ENCODE measurements around the gene ANXA6.

The ANXA6 gene

GRCh38 chr5:151168602-151169344 lies 11.2 kb upstream of the ANXA6 start:
- no peak overlapping the region for H3K4me3 ChIP-seq (ENCODE audit: low read depth in 1 of 2, low read length in 2 of 2)
- peaks cover 0 to 4% of the 10 kb centered on the region in 2 donors for H3K4me1 ChIP-seq (ENCODE audit: control insufficient read depth in 1 of 2, insufficient read depth in 2 of 2, low read length in 2 of 2)
- no peaks in the 10 kb centered on the region for H3K27me3 ChIP-seq (ENCODE audit: control insufficient read depth in 1 of 2, insufficient read depth in 2 of 2, low read length in 2 of 2)
- no peak overlapping the region for H3K27ac ChIP-seq (ENCODE audit: low read depth, low read length)
- no peaks in the 10 kb centered on the region for H3K9me3 ChIP-seq (ENCODE audit: control insufficient read depth in 1 of 2, low read length in 2 of 2)
- no peak overlapping the region for H3K9ac ChIP-seq (ENCODE audit: low read depth in 1 of 2, low read length in 2 of 2)
- no peaks in the 10 kb centered on the region for H3K36me3 ChIP-seq (ENCODE audit: control insufficient read depth in 1 of 2, insufficient read depth in 2 of 2, low read length in 2 of 2)

DNA sequence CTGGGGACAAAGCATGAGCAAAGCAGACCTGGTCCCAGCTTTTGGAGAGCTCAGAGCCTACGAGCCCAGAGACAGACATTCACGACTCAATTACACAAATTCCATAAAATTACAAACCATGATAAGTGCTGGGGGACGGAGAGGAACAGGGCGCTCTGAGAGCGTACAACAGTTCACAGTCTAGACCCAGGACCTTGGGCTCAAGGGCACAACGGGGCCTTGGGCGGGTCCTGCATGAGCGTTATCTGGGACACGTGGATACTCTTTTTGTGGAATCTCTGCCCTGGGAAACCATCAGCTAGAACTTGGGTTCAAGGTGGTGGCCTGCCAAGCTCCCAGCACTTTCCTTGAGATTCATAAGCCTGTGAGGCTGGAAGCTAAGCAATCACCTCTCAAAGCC lies 9.4 kb upstream of the ANXA6 start:
- Histone ChIP-seq H3K27me3 (ENCODE audit: control insufficient read depth in 1 of 2, insufficient read depth in 2 of 2, low read length in 2 of 2) (no peaks in the 10 kb centered on the region), H3K4me3 (ENCODE audit: low read depth in 1 of 2, low read length in 2 of 2) (no peak overlapping the region), H3K27ac (ENCODE audit: low read depth, low read length) (no peak overlapping the region), H3K9ac (ENCODE audit: low read depth in 1 of 2, low read length in 2 of 2) (no peak overlapping the region), H3K4me1 (ENCODE audit: control insufficient read depth in 1 of 2, insufficient read depth in 2 of 2, low read length in 2 of 2) (peaks cover 0 to 4% of the 10 kb centered on the region in 2 donors), H3K9me3 (ENCODE audit: control insufficient read depth in 1 of 2, low read length in 2 of 2) (no peaks in the 10 kb centered on the region), H3K36me3 (ENCODE audit: control insufficient read depth in 1 of 2, insufficient read depth in 2 of 2, low read length in 2 of 2) (no peaks in the 10 kb centered on the region)

DNA sequence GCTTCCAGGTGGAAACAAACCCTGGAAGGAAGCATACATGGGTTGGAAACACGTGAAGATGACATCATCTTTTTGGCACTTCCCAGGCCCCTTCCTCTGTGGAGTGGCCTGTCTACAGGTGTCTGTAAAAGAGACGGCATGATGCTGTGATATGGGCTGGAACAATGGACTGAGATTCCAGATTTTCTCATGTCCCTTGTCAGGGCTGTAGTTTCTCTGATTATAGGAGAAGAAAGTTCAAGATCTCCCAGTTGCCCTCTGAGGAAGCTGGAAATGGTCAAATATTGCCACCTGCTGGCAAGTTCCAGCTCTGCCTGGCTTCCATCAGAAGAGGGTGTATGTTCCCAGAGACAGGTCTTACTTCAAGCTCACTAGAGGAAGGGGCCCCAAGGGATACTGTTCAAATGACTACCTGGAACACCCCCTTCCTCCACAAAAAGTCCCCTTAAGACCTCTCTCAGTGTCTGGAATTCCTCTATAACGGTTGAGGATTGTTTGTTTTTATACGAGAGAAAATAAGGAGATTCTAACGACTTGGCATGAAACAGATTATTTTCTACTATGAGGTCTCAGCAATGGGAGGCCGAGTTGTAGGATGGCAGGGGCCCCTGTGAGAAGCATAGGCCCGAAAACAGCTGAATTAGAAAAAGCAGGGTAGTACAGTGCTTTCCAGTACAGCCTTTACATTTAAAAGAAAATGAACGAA lies 7.3 kb upstream of the ANXA6 start:
- H3K9me3 ChIP-seq (ENCODE audit: control insufficient read depth in 1 of 2, low read length in 2 of 2): no peaks in the 10 kb centered on the region
- no peaks in the 10 kb centered on the region for H3K36me3 ChIP-seq (ENCODE audit: control insufficient read depth in 1 of 2, insufficient read depth in 2 of 2, low read length in 2 of 2)
- no peak overlapping the region for H3K27ac ChIP-seq (ENCODE audit: low read depth, low read length)
- H3K9ac ChIP-seq (ENCODE audit: low read depth in 1 of 2, low read length in 2 of 2): no peak overlapping the region
- H3K4me1 ChIP-seq (ENCODE audit: control insufficient read depth in 1 of 2, insufficient read depth in 2 of 2, low read length in 2 of 2): peaks cover 0 to 4% of the 10 kb centered on the region in 2 donors
- H3K4me3 ChIP-seq (ENCODE audit: low read depth in 1 of 2, low read length in 2 of 2): no peak overlapping the region
- no peaks in the 10 kb centered on the region for H3K27me3 ChIP-seq (ENCODE audit: control insufficient read depth in 1 of 2, insufficient read depth in 2 of 2, low read length in 2 of 2)

DNA sequence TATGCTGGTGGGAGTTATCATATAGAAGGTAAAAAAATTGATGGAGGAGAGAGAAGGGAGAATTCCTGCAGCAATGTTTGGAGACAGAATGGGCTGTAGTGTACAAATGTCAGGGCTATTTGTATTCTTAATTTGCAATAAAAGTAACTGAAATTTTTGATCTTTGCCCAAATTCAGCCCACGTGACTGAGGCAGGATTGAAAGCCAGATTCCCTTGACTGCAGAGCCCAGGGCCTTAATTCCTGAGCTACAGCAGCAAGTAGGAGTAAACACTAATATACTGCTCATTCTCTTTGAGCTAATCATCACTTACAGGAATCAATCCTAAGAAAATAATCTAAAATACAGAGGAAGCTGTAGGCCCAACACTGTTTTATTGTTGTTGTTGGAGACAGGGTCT lies 5.2 kb upstream of the ANXA6 start:
- H3K36me3 ChIP-seq (ENCODE audit: control insufficient read depth in 1 of 2, insufficient read depth in 2 of 2, low read length in 2 of 2): no peaks in the 10 kb centered on the region
- H3K9me3 ChIP-seq (ENCODE audit: control insufficient read depth in 1 of 2, low read length in 2 of 2): no peaks in the 10 kb centered on the region
- no peaks in the 10 kb centered on the region for H3K27me3 ChIP-seq (ENCODE audit: control insufficient read depth in 1 of 2, insufficient read depth in 2 of 2, low read length in 2 of 2)
- no peak overlapping the region for H3K4me3 ChIP-seq (ENCODE audit: low read depth in 1 of 2, low read length in 2 of 2)
- H3K27ac ChIP-seq (ENCODE audit: low read depth, low read length): no peak overlapping the region
- H3K4me1 ChIP-seq (ENCODE audit: control insufficient read depth in 1 of 2, insufficient read depth in 2 of 2, low read length in 2 of 2): peaks cover 6 to 9% of the 10 kb centered on the region in 2 donors
- no peak overlapping the region for H3K9ac ChIP-seq (ENCODE audit: low read depth in 1 of 2, low read length in 2 of 2)

DNA sequence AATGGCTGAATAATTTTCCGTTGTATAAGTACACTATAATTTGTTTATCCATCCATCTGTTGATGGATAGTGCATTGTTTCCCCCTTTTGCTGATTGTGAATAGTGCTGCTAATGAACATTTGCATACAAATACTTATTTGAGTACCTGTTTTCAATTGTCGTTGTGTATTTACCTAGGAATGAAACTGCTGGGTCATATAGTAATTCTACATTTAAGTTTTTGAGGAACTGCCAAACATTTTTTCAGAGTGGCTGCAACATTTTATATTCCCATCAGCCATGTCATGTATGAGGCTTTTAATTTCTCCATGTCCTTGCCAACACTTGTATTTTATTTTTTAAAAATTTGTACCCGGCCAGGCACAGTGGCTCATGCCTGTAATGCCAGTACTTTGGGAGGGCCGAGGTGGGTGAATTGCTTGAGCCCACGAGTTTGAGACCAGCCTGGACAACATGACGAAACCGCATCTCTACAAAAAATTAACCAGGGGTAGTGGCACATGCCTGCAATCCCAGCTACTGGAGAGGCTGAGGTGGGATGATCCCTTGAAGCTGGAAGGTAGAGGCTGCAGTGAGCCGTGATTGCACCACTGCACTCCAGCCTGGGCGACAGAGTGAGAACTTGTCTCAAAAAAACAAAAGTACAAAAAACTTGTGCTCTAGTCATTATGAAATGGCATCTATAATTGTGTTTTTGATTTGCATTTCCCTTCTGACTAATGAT lies 2.2 kb upstream of the ANXA6 start:
- H3K4me1 ChIP-seq (ENCODE audit: control insufficient read depth in 1 of 2, insufficient read depth in 2 of 2, low read length in 2 of 2): peaks cover 25 to 35% of the 10 kb centered on the region in 2 donors
- H3K27ac ChIP-seq (ENCODE audit: low read depth, low read length): no peak overlapping the region

DNA sequence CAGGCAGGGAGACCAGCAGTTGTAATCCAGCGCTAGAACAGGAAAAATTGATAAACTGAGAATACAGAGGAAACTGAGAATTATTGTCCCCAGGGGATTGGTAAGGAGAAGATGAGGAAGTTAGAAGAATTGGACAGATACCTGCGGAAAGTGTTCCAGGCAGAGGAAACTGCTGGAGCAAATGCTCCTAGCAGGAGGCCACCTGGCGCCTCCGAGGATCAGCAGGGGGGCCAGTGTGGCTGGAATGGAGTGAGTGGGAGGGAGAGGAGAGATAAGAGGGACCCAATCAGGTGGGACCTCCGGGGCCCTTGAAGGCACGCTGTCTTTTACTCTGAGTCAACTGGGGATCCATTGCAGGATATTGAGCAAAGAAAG lies 695 bp upstream of the ANXA6 start:
- H3K4me1 ChIP-seq (ENCODE audit: control insufficient read depth in 1 of 2, insufficient read depth in 2 of 2, low read length in 2 of 2): peaks cover 32 to 39% of the 10 kb centered on the region in 2 donors
- no peaks in the 10 kb centered on the region for H3K9me3 ChIP-seq (ENCODE audit: control insufficient read depth in 1 of 2, low read length in 2 of 2)

More for the DNA sequence above, 2.2 kb upstream of the ANXA6 start:
- Histone ChIP-seq H3K36me3 (ENCODE audit: control insufficient read depth in 1 of 2, insufficient read depth in 2 of 2, low read length in 2 of 2) (no peaks in the 10 kb centered on the region), H3K9me3 (ENCODE audit: control insufficient read depth in 1 of 2, low read length in 2 of 2) (no peaks in the 10 kb centered on the region), H3K9ac (ENCODE audit: low read depth in 1 of 2, low read length in 2 of 2) (no peak overlapping the region), H3K27me3 (ENCODE audit: control insufficient read depth in 1 of 2, insufficient read depth in 2 of 2, low read length in 2 of 2) (no peaks in the 10 kb centered on the region), H3K4me3 (ENCODE audit: low read depth in 1 of 2, low read length in 2 of 2) (no peak overlapping the region)

GRCh38 chr5:151156507-151157420 lies 815 bp downstream of the ANXA6 start:
- peak overlapping the region; percentile 82 for H3K27ac ChIP-seq (ENCODE audit: low read depth, low read length)
- H3K27me3 ChIP-seq (ENCODE audit: control insufficient read depth in 1 of 2, insufficient read depth in 2 of 2, low read length in 2 of 2): no peaks in the 10 kb centered on the region
- H3K9me3 ChIP-seq (ENCODE audit: control insufficient read depth in 1 of 2, low read length in 2 of 2): no peaks in the 10 kb centered on the region
- H3K4me3 ChIP-seq (ENCODE audit: low read depth in 1 of 2, low read length in 2 of 2): peak overlapping the region; percentile 65 to 76
- peaks cover 44 to 54% of the 10 kb centered on the region in 2 donors for H3K4me1 ChIP-seq (ENCODE audit: control insufficient read depth in 1 of 2, insufficient read depth in 2 of 2, low read length in 2 of 2)
- no peaks in the 10 kb centered on the region for H3K36me3 ChIP-seq (ENCODE audit: control insufficient read depth in 1 of 2, insufficient read depth in 2 of 2, low read length in 2 of 2)
- H3K9ac ChIP-seq (ENCODE audit: low read depth in 1 of 2, low read length in 2 of 2): peak overlapping the region; percentile 65 to 71

More for the DNA sequence above, 695 bp upstream of the ANXA6 start:
- Histone ChIP-seq H3K4me3 (ENCODE audit: low read depth in 1 of 2, low read length in 2 of 2) (peak overlapping the region; percentile 65 to 76), H3K27ac (ENCODE audit: low read depth, low read length) (no peak overlapping the region), H3K27me3 (ENCODE audit: control insufficient read depth in 1 of 2, insufficient read depth in 2 of 2, low read length in 2 of 2) (no peaks in the 10 kb centered on the region), H3K36me3 (ENCODE audit: control insufficient read depth in 1 of 2, insufficient read depth in 2 of 2, low read length in 2 of 2) (no peaks in the 10 kb centered on the region), H3K9ac (ENCODE audit: low read depth in 1 of 2, low read length in 2 of 2) (peak overlapping the region; percentile 65 to 71)

DNA sequence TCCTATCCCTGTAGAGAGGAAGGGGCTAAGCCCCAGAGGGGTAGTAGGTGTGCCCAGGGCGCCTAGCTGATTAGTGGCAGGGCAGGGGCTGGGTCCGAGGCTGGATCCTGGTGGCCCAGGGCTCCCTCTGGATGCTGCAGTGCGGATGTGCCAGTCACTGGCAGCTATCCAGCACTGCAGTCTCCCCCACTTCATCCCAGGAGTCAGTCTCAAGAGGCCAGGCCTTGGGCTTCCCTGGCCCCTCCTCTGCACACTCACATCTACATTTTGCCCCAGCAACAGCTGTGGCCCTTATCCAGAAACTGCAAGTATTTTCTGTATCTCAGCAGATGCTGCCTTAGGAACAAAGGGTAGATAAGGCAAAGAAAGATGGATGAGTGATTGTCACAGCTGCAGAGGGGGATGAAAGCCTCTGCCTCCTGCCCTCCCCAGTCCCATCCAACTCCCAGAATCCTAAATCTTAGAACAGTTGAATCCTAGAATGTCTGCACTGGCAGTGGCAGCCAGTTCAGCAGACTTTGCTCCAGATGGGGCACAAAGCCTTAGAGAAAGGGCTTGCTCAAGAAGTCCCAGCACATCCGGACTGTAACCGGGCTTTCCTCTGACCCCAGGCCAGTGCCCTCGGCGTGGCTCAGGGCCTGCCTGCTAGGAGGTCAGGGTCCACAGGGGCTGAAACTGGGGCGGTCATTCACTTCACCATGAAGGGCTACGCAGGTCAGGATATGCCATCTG lies 1.6 kb downstream of the ANXA6 start:
- H3K4me1 ChIP-seq (ENCODE audit: control insufficient read depth in 1 of 2, insufficient read depth in 2 of 2, low read length in 2 of 2): peaks cover 53 to 62% of the 10 kb centered on the region in 2 donors

More for the DNA sequence above, 1.6 kb downstream of the ANXA6 start:
- no peaks in the 10 kb centered on the region for H3K27me3 ChIP-seq (ENCODE audit: control insufficient read depth in 1 of 2, insufficient read depth in 2 of 2, low read length in 2 of 2)
- no peaks in the 10 kb centered on the region for H3K9me3 ChIP-seq (ENCODE audit: control insufficient read depth in 1 of 2, low read length in 2 of 2)
- H3K36me3 ChIP-seq (ENCODE audit: control insufficient read depth in 1 of 2, insufficient read depth in 2 of 2, low read length in 2 of 2): no peaks in the 10 kb centered on the region
- peak overlapping the region; percentile 65 to 76 for H3K4me3 ChIP-seq (ENCODE audit: low read depth in 1 of 2, low read length in 2 of 2)
- H3K27ac ChIP-seq (ENCODE audit: low read depth, low read length): peak overlapping the region; percentile 82
- H3K9ac ChIP-seq (ENCODE audit: low read depth in 1 of 2, low read length in 2 of 2): peak overlapping the region; percentile 65 to 71

Data from duodenal mucosa (tissue), 2 donors.